Fibroblast of lung (primary cell): ENCODE measurements around the gene SURF6. TPM values are rescaled to one million over a fixed set of nuclear protein-coding genes. Genes with fewer than 3 reads are reported as not detected.
A peak's percentile ranks its signal among the peaks of the same experiment; 100 is the strongest.

Source experiments
- DNase-seq, 2 donors: peaks; one replicate each; pipeline versions ENCODE4 v3.0.0 to v3.0.0-alpha.2; 2010; ENCODE audit warnings: low read depth in 2 of 2
- H2AFZ ChIP-seq: 2 replicates; pipeline ENCODE4 v1.5.1; 2012; ENCODE audit warnings: low read length, control low read depth, inconsistent platforms
- H3K27ac ChIP-seq: 2 replicates; pipeline ENCODE4 v1.5.1; 2011; ENCODE audit warnings: low read length, control low read depth; ENCODE audit not compliant: insufficient read depth
- H3K27me3 ChIP-seq: 2 replicates; pipeline ENCODE4 v1.5.1; 2011; ENCODE audit warnings: mild to moderate bottlenecking, low read length; ENCODE audit not compliant: control insufficient read depth, insufficient read depth
- H3K36me3 ChIP-seq: 2 replicates; pipeline ENCODE4 v1.5.1; 2011; ENCODE audit warnings: low read length; ENCODE audit not compliant: control insufficient read depth, insufficient read depth
- H3K4me1 ChIP-seq: 2 replicates; pipeline ENCODE4 v1.5.1; 2011; ENCODE audit warnings: low read length; ENCODE audit not compliant: control insufficient read depth, insufficient read depth; ENCODE audit errors: extremely low read depth
- H3K4me2 ChIP-seq: 2 replicates; pipeline ENCODE4 v1.5.1; 2011; ENCODE audit warnings: low read length, control low read depth; ENCODE audit not compliant: insufficient read depth; ENCODE audit errors: extremely low read depth
- H3K4me3 ChIP-seq, 4 experiments: fragments of 200-600 bp in 1 of 4; sonication (generic) in 1 of 4; replicated peaks in 1 of 4; 2 replicates each; pipeline ENCODE4 v1.5.1; 2011 to 2016; ENCODE audit warnings: low read length in 4 of 4, low read depth in 3 of 4, mild to moderate bottlenecking in 3 of 4, control low read depth in 2 of 4, inconsistent platforms in 1 of 4, mixed read lengths in 1 of 4; ENCODE audit not compliant: insufficient read depth in 1 of 4; ENCODE audit errors: control extremely low read depth in 1 of 4
- H3K79me2 ChIP-seq: 2 replicates; pipeline ENCODE4 v1.5.1; 2012; ENCODE audit warnings: mild to moderate bottlenecking, low read length, inconsistent platforms; ENCODE audit not compliant: control insufficient read depth, insufficient read depth
- H3K9ac ChIP-seq: 2 replicates; pipeline ENCODE4 v1.5.1; 2011; ENCODE audit warnings: mild to moderate bottlenecking, low read length, control low read depth; ENCODE audit not compliant: insufficient read depth
- H3K9me3 ChIP-seq: 2 replicates; pipeline ENCODE4 v1.5.1; 2012; ENCODE audit warnings: low read depth, low read length; ENCODE audit not compliant: control insufficient read depth, insufficient read depth
- H4K20me1 ChIP-seq: 2 replicates; pipeline ENCODE4 v1.5.1; 2011; ENCODE audit warnings: low read length; ENCODE audit not compliant: control insufficient read depth, insufficient read depth; ENCODE audit errors: extremely low read depth
- EZH2 ChIP-seq: IDR thresholded peaks from 2 replicates; pipeline ENCODE4 v1.5.1; 2012; ENCODE audit warnings: low read length, control low read depth, mild to moderate bottlenecking; ENCODE audit errors: missing control alignments
- polyA plus RNA-seq, 2 donors: library from polyadenylated mRNA; depleted of rRNA in 1 of 2; stranded (reverse) in 1 of 2; unstranded in 1 of 2; fragments of >200 nt; gene quantifications; 2 replicates each; pipeline ENCODE4 v1.2.1, GENCODE V29; 2011 to 2012; ENCODE audit warnings: missing spikeins in 1 of 2
- total RNA-seq: library from RNA; depleted of rRNA; stranded (reverse); fragments of >200 nt; gene quantifications from 2 replicates; pipeline ENCODE4 v1.2.1, GENCODE V29; 2014
- TF ChIP-seq, protein P1 (sequence below), 2 donors: IDR thresholded peaks in 1 of 2; conservative IDR thresholded peaks in 1 of 2; 1 replicate in 1 of 2; 2 replicates in 1 of 2; pipeline ENCODE4 v1.5.1; 2011 to 2012; ENCODE audit warnings: low read length in 2 of 2, control low read depth in 1 of 2, inconsistent platforms in 1 of 2, low read depth in 1 of 2, mild to moderate bottlenecking in 1 of 2

Gene SURF6
- total and polyA plus RNA-seq, 2 donors (not counting 1 experiment from before 2014, with no cell fraction given), result 4.8 to 8.3 TPM

DNA sequence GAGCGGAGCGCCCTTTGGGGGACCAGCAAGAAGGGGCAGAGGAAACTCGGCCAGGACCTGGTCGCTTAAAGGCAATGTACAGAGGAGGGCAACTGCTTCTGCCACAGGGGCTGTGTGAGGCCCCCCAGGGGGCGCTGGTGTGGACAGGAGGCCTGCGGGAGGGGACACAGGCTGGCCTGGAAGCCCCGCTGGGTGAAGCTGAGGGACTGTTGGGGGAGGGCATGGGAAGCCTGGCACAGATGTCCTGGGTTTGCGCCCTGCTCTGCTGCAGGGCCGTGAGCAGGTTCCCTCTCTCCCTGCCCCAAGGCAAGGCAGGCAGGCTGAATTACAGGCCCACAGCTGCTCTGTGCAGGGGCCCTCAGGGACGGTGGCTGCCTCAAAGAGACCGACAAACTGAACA is 6.6 kb upstream of the SURF6 start:
- Histone ChIP-seq H3K4me3 (no peak overlapping the region), H3K79me2 (peaks cover 18% of the 10 kb centered on the region), H2AFZ (no peak overlapping the region), H3K36me3 (peaks cover 33% of the 10 kb centered on the region), H3K27ac (no peak overlapping the region), H3K9me3 (no peaks in the 10 kb centered on the region), H3K4me1 (peaks cover 6% of the 10 kb centered on the region), H4K20me1 (no peaks in the 10 kb centered on the region), H3K27me3 (no peaks in the 10 kb centered on the region), H3K9ac (no peak overlapping the region), H3K4me2 (no peak overlapping the region)
- TF ChIP-seq, protein P1, sequence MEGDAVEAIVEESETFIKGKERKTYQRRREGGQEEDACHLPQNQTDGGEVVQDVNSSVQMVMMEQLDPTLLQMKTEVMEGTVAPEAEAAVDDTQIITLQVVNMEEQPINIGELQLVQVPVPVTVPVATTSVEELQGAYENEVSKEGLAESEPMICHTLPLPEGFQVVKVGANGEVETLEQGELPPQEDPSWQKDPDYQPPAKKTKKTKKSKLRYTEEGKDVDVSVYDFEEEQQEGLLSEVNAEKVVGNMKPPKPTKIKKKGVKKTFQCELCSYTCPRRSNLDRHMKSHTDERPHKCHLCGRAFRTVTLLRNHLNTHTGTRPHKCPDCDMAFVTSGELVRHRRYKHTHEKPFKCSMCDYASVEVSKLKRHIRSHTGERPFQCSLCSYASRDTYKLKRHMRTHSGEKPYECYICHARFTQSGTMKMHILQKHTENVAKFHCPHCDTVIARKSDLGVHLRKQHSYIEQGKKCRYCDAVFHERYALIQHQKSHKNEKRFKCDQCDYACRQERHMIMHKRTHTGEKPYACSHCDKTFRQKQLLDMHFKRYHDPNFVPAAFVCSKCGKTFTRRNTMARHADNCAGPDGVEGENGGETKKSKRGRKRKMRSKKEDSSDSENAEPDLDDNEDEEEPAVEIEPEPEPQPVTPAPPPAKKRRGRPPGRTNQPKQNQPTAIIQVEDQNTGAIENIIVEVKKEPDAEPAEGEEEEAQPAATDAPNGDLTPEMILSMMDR (conservative IDR thresholded peaks at IDR 0.05 in 1 of 2, IDR thresholded peaks at IDR 0.05 in 1 of 2; ENCODE audit: low read depth in 1 of 2, low read length in 2 of 2), result peak in 1 of 2 donors; percentile 23
- no peak for TF ChIP-seq EZH2
- no peak for DNase-seq

DNA sequence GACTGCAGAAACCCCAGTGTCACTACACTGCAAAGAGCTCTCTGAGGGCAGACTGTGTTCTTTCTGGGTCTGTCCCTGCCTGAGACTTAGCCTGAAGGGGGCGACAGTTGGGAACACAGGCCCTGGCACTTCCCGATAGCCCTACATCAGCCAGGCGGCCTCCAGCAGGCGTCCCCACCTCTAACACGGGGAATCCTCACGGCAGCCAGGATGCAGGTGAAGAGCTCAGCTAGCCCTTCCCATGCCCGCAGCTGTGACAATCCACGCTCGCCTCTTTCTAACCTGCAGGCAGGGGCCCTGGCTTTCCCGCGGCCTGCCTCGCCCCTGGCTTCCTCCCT is 6.0 kb upstream of the SURF6 start:
- no peak overlapping the region for H3K27ac ChIP-seq
- DNase-seq, result no peak
- H2AFZ ChIP-seq, result no peak overlapping the region
- no peak for TF ChIP-seq EZH2
- TF ChIP-seq, protein P1 (conservative IDR thresholded peaks at IDR 0.05 in 1 of 2, IDR thresholded peaks at IDR 0.05 in 1 of 2; ENCODE audit: low read depth in 1 of 2, low read length in 2 of 2), result peak in 1 of 2 donors; percentile 26
- no peaks in the 10 kb centered on the region for H3K27me3 ChIP-seq
- H3K4me1 ChIP-seq, result peaks cover 6% of the 10 kb centered on the region
- H3K9ac ChIP-seq, result no peak overlapping the region
- no peaks in the 10 kb centered on the region for H3K9me3 ChIP-seq
- H3K4me3 ChIP-seq, result no peak overlapping the region
- peaks cover 33% of the 10 kb centered on the region for H3K36me3 ChIP-seq
- no peak overlapping the region for H3K4me2 ChIP-seq
- H4K20me1 ChIP-seq, result no peaks in the 10 kb centered on the region
- H3K79me2 ChIP-seq, result peaks cover 16% of the 10 kb centered on the region

GRCh38 chr9:133341369-133342068 is 5.5 kb upstream of the SURF6 start:
- Histone ChIP-seq H3K4me3 (no peak overlapping the region), H3K79me2 (peaks cover 13% of the 10 kb centered on the region), H3K27ac (no peak overlapping the region), H3K9ac (no peak overlapping the region), H4K20me1 (no peaks in the 10 kb centered on the region), H3K27me3 (no peaks in the 10 kb centered on the region), H3K36me3 (peaks cover 33% of the 10 kb centered on the region), H2AFZ (no peak overlapping the region), H3K4me1 (peaks cover 5% of the 10 kb centered on the region), H3K4me2 (no peak overlapping the region), H3K9me3 (no peaks in the 10 kb centered on the region)
- TF ChIP-seq EZH2, result no peak
- TF ChIP-seq, protein P1 (conservative IDR thresholded peaks at IDR 0.05 in 1 of 2, IDR thresholded peaks at IDR 0.05 in 1 of 2; ENCODE audit: low read depth in 1 of 2, low read length in 2 of 2), result no peak
- no peak for DNase-seq
